H7 (cell line): ENCODE data around the gene SLC43A2. TPM values are rescaled to one million over a fixed set of nuclear protein-coding genes. Genes with fewer than 3 reads are reported as not detected.

Experiments used
- DNase-seq: peaks from one replicate; pipeline ENCODE4 v3.0.0; 2012
- H3K27me3 ChIP-seq: 2 replicates; pipeline ENCODE4 v1.6.0; 2011; ENCODE audit warnings: mild to moderate bottlenecking, low read length; ENCODE audit not compliant: control insufficient read depth, insufficient read depth
- H3K36me3 ChIP-seq: replicated peaks from 2 replicates; pipeline ENCODE4 v1.5.1; 2011; ENCODE audit warnings: low read length; ENCODE audit not compliant: control insufficient read depth, insufficient read depth
- H3K4me3 ChIP-seq: 2 replicates; pipeline ENCODE4 v1.5.1; 2011; ENCODE audit warnings: low read depth, mild to moderate bottlenecking, control low read depth, low read length, moderate library complexity; ENCODE audit not compliant: insufficient read depth
- total RNA-seq: library from RNA; depleted of rRNA; stranded (reverse); fragments of >200 nt; shearing (Covaris generic); gene quantifications from 2 replicates; pipeline ENCODE4 v1.2.3, GENCODE V29; 2014

SLC43A2 gene
- total RNA-seq, 1 experiment from 2014 or later, result 36.0 TPM

DNA sequence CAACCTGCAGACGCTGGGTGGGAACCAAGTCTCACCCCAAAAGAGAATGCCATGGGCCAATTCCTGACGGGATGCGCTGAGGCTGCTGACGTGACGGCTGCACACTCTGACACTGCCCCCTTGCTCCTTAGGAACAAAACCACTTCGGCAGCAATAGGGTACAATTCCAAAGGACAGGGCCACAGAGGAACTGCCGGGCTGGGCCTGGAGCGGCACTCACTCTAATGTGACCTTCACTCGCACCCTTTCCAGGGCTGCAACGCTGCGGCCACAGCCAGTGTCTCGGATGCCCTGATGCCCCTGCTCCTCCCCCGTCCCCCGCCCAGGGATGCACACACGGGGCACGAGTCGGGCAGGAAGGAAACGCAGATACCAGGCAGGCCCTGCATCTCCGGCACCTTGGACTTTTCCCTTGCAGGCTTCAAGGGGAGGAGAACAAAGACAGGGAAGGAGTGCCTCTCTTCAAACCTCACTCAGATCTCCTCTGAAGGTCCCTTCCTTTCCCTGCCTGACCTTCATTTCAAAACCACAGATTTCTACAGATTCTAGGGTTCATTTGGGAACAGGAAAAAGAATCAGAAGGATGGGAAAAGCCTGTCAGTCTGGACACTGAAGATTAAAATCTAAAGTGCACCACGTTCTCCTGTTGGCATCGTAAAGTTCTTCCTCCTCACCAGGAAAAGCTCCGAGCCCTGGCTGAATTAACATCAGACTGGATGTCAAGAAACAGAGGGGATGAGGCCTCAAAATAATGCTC lies 68.4 kb downstream of the SLC43A2 start:
- DNase-seq, result no peak
- H3K27me3 ChIP-seq, result no peaks in the 10 kb centered on the region
- peaks cover 4% of the 10 kb centered on the region for H3K36me3 ChIP-seq
- H3K4me3 ChIP-seq, result no peak overlapping the region

DNA sequence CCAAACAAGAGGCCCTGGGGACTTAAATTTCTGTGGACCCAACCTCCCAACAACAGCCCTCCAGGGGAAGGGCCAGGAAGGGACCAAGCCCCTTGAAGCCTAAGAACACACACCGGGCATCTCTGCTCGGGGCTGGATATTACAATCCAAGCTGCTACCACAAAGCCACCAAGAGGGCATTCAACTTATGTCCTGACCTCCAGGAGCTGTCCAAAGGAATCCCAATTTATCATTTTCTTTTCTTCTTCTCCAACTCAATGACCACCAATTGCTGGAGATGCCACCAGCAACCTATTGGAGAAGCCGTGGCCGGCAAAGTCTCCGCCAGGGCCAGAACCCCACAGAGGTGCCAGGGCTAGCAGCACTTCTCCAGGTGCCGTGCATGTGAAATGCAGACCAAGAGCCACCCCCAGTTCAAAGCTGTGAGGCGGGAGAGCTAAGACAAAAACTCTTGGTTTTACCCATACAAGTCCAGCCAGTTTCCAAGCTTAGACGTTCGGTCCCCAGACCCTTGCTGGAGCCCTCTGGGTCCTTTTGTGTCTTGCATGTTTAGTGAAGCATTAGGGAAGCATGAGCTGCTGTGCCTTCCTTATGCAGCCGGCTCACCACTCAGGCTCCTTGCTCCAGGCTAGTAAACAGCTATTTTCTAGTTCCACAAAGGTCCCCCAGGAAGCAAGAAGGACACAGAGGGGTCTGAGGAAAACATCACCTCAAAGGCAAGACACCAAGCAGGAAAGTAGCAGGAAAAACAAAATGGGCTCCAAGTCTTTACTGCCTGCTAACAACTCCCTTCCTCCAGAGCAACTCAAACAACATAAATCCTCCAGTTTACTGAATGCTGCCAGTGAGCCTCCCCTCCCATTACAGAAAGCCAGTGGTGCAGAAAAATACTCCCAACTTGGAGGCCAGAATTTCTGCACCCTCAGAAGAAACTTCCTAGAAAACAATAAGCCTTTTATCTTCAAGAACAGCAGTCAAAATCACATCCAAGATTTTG lies 69.3 kb downstream of the SLC43A2 start:
- no peaks in the 10 kb centered on the region for H3K27me3 ChIP-seq
- H3K36me3 ChIP-seq, result peaks cover 4% of the 10 kb centered on the region
- H3K4me3 ChIP-seq, result no peak overlapping the region
- DNase-seq, result no peak

DNA sequence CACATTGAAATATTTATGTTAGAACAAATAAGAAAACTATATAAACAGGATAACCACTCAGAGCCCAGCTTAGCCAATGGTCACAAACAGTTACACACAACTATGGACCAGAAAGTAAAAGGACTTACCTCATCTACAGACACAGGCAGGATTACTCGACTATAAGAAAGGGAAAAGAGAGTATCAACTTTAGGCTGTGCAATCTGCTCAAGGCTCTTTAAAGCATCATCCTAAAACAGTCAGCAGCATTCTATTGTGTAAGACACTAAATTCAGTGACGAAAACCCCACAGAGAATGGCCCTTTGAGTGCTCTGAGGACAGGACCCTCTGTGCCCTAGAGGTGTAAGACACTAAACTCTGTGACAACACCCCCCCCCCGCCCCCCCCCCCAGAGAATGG lies 70.2 kb downstream of the SLC43A2 start:
- DNase-seq, result no peak
- H3K27me3 ChIP-seq, result no peaks in the 10 kb centered on the region
- no peak overlapping the region for H3K4me3 ChIP-seq
- H3K36me3 ChIP-seq, result peaks cover 4% of the 10 kb centered on the region

DNA sequence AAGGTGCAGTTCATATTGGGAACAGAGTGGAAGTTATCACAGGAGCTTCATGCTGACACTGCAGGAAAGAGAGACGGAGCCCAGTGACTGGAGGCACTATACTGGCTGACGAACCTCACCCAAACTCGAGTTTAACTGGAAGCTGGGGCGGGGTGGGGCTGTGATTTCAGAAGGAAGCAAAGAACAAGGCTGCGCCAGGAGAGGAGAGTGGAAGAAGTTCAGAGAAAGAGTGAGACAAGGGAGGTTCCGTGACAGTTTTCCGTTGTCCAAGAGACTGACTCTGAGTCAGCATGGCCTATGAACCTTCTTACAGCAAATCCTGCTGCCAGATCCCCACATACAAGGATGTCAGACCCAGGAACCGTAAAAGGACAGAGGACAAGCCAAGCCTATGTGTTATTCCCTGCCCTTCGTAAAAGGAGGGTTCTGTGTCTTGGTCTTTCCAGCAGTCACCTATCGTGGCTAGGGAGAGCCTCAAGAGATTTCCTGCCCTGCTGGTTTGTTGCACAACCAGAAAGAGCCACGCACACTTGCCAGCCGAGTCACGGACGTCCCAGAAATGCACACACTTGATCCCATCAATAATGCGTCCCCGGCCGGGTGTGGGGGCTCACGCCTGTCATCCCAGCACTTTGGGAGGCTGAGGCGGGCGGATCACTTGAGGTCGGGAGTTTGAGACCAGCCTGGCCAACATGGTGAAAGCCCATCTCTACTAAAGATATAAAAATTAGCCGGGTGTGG lies 71.1 kb downstream of the SLC43A2 start:
- DNase-seq, result no peak
- Histone ChIP-seq H3K36me3 (peaks cover 4% of the 10 kb centered on the region), H3K4me3 (no peak overlapping the region), H3K27me3 (no peaks in the 10 kb centered on the region)

DNA sequence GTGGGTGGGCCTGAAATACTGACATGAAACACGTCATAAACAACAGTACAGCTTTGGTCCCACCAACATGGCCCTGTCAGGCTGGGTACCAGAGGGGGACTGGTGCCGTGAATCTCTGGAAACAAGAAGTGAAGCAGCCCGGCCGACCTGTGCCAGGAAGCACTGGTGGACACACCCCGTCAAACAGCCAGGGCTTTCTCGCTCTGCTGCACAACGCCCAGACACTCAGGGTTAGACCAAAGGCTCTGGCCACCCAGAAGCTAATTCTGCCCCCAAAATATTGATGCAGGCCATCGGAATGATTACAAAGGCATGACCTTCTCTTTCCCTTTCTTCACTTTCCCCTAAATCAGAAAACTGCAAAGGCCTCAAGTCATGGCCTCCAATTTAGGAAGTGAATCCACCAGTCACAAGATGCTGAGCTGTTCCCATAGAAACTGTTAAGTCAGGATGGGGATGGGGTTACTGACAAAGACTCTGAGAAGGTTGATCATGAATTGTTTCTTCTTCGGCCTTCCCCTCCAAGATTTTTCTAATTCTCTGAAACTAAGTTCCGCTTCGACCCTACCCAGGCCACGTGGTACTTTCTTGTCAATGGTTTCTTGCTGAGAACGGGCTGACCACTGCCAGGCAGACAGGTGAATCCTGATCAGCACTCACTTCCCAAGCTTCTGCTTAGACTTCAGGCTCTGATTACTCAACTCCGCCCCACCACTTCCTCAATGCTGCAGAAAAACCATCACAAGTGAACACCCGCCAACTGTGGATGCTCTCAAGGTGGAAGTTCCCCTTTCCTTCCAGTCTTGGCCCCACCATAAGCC lies 72.8 kb downstream of the SLC43A2 start:
- Histone ChIP-seq H3K27me3 (no peaks in the 10 kb centered on the region), H3K4me3 (no peak overlapping the region), H3K36me3 (peaks cover 4% of the 10 kb centered on the region)
- no peak for DNase-seq

DNA sequence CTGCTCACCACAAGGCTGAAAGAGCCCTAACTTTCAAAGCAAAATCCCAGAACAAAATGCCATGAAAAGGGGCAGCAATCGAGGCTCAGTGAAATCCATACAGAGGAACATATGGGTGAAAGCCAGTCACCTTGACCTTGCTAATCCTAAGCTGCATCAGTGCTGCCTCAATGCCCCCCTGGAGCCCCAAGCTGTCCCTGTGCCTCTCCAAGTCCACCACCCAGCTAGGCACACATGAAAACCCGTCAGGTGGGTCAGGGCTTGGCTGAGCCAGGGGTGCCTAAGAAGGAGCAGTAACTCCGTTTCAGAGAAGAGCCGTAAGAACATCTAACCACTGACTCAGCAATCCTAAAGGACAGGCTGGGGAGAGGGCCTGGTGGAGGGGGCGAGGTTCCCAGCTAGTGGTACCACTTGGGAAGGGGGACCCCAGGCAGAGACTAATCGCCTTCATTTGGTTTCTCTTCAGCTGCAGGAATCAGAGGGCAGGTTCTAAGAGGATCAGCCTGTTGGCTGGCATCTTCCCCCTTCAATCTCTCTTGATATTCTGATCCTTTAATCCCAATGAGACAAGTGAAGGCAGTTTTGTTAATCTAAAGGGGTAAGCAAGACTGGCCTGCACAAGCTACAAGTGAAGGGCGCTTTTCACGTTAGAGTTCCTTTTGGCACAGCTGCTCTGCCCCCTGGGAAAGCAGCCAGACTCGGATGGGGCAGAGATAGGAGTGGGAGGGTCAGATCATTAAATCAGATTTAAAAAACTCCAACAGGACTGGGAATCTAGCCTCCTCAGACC lies 73.7 kb downstream of the SLC43A2 start:
- no peak for DNase-seq
- Histone ChIP-seq H3K36me3 (peaks cover 8% of the 10 kb centered on the region), H3K4me3 (no peak overlapping the region), H3K27me3 (no peaks in the 10 kb centered on the region)

DNA sequence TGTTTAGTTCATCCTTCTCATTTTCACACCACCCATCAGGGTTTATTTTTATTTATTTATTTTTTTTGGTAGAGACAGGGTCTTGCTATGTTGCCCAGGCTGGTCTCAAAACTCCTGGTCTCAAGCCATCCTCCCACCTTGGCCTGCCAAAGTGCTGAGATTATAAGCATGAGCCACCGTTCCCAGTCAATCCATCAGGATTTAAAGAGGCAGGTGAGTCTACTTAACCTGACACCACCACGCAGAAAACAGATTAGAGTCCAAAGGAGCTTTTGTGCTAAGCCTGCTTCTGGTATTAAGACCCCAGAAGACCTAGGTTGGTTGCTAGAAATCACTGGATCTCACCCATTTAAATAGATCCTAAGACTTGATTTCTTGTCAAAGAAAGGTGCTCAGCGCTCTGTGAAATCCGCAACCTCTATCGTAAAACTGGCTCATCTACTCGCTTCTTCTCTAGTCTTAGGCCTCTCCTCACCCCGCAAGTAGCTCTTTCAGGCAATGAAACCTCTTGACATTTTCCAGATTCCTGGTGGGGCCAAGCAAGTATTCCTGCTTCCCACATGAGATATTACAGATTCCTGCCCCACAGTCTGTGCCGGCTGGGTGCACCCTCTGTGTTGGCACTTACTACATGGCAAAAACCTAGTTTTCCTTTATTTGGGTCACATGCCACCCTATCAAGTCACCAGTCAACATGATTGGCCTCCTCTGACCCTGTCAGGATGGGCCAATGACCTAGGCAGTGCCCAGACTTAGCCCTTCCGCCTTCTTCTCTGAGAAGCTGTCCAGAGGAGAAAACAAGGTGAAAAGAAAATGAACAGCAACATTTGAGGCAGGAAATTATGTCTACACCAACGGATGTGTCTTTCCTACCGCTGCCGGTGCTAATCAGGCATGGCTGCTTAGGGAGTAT lies 75.0 kb downstream of the SLC43A2 start:
- H3K27me3 ChIP-seq, result no peaks in the 10 kb centered on the region
- DNase-seq, result no peak

DNA sequence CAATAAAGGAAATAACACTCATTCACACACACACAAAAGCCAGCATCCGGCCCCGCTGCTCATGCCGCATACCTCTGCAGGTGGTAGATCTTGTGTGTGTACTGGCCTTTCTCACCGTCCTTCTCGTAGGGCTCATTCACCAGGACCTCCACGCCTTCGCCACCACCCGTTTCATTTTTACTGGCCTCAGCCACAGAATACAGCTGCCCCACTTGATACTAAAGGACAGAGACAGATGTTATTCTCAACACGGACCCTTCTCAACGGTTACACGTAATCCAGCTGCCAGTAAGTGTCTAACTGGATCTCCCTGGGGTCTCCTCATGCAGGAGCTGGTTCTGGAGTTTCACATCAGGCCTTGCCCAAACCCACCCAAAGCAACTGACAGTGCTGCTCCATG lies 75.7 kb downstream of the SLC43A2 start:
- Histone ChIP-seq H3K4me3 (no peak overlapping the region), H3K27me3 (no peaks in the 10 kb centered on the region), H3K36me3 (peaks cover 14% of the 10 kb centered on the region)
- no peak for DNase-seq

More for the DNA sequence above, 75.0 kb downstream of the SLC43A2 start:
- Histone ChIP-seq H3K36me3 (peaks cover 10% of the 10 kb centered on the region), H3K4me3 (no peak overlapping the region)

DNA sequence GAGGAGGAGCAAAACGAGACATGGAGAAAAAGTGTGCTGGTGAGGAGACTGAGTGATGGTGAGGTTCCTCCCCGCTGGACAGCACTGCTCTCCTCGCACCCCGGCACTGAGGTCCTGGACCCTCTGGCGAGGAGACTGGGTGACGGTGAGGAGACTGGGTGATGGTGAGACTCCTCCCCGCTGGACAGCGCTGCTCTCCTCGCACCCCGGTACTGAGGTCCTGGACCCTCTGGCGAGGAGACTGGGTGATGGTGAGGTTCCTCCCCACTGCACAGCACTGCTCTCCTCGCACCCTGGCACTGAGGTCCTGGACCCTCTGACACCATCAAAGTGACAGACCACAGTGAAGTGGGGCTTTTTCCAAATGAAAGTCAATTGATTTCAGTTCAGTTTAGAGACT lies 76.9 kb downstream of the SLC43A2 start:
- DNase-seq, result no peak
- Histone ChIP-seq H3K4me3 (no peak overlapping the region), H3K36me3 (peaks cover 12% of the 10 kb centered on the region), H3K27me3 (no peaks in the 10 kb centered on the region)

DNA sequence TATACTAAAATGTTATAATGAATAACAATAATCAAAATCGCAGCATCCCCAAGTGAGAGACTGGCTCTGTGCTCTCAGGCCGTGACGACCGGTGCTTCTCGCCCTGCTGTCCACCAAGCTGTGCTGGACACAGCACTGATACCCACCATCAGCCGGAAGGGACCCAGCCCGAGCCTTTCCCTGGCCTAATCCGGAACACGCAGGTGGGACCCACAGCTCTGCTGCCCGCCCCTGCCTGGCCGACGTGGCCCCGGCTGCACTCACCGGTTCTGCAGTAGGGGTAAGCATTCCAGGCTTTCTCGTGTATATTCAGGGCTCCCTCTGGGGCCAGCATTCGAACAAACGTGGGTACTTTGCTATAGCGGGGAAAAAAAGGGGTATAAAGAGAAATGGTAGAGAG lies 80.6 kb downstream of the SLC43A2 start:
- Histone ChIP-seq H3K36me3 (peaks cover 13% of the 10 kb centered on the region), H3K27me3 (no peaks in the 10 kb centered on the region), H3K4me3 (no peak overlapping the region)
- no peak for DNase-seq

DNA sequence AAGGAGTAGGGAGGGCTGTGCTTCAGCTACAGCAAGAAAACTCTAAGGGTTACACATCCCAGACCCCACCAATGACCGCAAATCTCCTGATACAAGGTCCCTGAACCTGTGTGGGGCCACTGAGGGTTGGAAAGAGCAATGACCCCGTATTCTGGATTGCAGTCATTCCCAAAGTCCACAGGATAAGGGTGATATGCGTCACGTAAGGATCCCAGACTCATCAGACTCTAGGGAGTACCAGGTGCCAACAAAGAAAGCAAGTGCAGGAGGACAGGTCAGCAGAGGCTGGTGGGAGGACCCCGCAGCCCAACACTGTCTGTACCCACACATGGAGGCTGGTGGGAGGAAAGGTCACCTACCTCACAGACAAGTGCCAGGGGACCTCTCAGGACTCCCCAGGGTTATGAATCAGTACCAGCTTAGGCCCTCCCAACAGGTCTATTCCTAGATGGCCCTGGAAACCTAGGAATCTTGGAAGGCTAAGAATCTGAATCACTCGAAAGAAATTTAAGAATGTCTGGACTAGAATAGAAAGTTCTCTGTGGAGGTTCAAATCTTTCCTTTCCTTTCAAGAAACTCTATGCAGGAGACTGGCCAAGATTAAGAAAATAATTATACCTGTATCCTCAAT lies 82.2 kb downstream of the SLC43A2 start:
- no peak for DNase-seq
- no peaks in the 10 kb centered on the region for H3K27me3 ChIP-seq
- no peak overlapping the region for H3K4me3 ChIP-seq
- H3K36me3 ChIP-seq, result peaks cover 14% of the 10 kb centered on the region

DNA sequence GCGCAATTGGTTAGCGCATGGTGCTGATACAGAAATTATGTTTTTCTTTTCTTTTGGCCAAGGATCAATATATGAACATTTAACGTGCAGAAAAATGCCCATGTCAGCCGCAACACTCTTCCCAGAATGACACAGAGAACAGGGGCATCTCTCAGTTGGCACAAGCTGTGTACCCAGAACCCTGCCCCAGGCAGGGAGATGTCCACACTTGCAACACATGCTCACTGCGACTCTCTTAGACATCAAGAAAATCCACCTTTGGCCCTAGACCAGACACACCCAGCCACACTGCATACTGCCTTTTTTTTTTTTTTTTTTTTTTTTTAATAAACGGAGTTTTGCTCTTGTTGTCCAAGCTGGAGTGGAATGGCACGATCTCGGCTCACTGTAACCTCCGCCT lies 83.0 kb downstream of the SLC43A2 start:
- Histone ChIP-seq H3K27me3 (no peaks in the 10 kb centered on the region), H3K4me3 (no peak overlapping the region), H3K36me3 (peaks cover 13% of the 10 kb centered on the region)
- DNase-seq, result no peak
